GM18505 (cell line): ENCODE measurements around the gene SULT4A1.
"Not testable (repeated sequence)": the region's sequence is repeated elsewhere in the genome, so short reads cannot be mapped to it uniquely, and the experiment has no call there.

Source experiments
- ATAC-seq: cut with Tn5 transposase; IDR thresholded peaks from one replicate; pipeline ENCODE4 v1.9.1; 2021; ENCODE audit not compliant: unreplicated experiment
- POLR2A ChIP-seq: IDR thresholded peaks from 4 replicates; pipeline ENCODE4 v1.6.1; 2011; ENCODE audit warnings: borderline replicate concordance; ENCODE audit not compliant: insufficient read depth, insufficient read length; ENCODE audit errors: extremely low read depth

The SULT4A1 gene

DNA sequence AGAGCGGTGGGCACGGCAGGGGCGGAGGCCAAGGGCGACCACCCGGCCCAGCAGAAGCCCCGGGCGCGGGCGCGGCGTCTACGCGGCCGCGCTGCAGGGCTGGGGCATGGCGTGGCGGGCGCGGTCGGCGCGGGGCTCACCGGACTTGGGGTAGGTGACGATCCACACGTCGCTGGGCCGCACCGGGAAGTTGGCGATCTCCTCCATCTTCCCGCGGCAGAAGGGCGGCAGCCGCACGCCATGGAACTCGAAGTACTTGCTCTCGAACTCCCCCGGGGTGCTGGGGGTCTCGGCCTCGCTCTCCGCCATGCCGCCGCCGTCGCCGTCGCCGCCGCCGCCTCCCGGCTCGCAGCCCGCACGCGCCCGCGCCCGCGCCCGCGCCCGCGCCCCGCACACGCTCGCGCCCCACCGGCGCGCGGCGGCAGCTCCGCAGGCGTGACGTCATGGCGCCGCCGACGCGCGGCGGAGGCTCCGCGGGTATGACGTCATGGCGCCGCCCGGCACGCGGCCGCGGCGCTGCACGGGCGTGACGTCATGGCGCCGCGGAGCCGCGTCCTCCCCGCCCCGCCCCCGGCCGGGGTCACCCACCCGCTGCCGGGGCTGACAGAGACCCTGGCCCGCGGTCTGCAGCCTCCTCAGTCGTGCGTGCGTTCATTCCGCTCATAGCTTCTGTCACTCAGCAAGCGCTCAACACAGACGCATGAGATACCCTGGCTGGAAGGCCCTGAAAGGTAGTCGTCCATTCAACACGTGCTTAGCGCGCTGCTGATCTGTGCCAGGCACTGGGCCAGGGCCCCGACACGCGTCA, at the start of gene SULT4A1:
Gene SULT4A1 (minus strand): TSS at position 440 of the 808 bp plus-strand sequence. CDS start 131 bp downstream, at position 309.
- TF ChIP-seq POLR2A: no peak
- ATAC-seq: no peak

DNA sequence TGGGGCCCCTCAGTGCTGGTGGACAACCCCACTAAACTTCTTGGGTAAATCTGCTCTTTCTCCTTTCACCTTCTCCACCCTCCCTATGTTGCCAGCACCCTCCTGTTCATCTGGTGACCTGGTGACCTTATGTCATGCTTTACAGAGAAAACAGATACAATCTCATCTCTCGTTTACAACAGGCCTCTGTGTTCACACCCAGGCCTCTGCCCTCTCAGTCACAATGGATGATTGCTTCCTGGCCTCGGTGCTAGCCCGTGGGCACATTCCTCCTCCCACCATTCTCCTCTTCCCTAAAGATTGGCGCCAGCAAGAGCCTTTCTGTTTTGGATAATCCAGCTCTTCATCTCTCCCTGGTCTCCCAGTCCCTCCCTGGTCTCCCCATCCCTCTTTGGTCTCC, 49.0 kb upstream of the SULT4A1 start:
- no peak for ATAC-seq
- no peak for TF ChIP-seq POLR2A

- ATAC-seq: no peak
- TF ChIP-seq POLR2A: no peak
These were observed 47.9 kb upstream of the SULT4A1 start for GRCh38 chr22:43910178-43910695.

DNA sequence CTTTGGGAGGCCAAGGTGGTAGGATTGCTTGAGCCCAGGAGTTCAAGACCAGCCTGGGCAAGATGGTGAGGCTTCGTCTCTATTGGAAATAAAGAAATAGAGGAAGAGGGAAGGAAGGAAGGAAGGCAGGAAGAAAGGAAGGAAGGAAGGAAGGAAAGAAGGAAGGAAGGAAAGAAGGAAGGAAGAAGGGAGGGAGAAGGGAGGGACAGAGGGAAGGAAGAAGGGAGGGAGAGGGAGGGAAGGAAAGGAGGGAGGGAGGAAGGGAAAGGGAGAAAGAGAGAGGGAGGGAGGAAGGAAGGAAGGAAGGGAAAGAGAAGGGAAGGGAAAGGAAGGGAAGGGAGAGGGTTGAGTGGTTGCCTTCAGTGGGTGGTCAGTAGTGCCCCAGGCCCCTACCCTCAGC, 47.4 kb upstream of the SULT4A1 start:
- no peak for ATAC-seq
- no peak for TF ChIP-seq POLR2A

GRCh38 chr22:43905681-43906080, 43.4 kb upstream of the SULT4A1 start:
- TF ChIP-seq POLR2A: no peak
- no peak for ATAC-seq

- not testable (repeated sequence) for ATAC-seq
These were observed 42.1 kb upstream of the SULT4A1 start for GRCh38 chr22:43904412-43904811.

- ATAC-seq: not testable (repeated sequence)
These were observed 40.7 kb upstream of the SULT4A1 start for GRCh38 chr22:43903033-43903432.

GRCh38 chr22:43901976-43902643, 39.8 kb upstream of the SULT4A1 start:
- no peak for TF ChIP-seq POLR2A
- no peak for ATAC-seq

DNA sequence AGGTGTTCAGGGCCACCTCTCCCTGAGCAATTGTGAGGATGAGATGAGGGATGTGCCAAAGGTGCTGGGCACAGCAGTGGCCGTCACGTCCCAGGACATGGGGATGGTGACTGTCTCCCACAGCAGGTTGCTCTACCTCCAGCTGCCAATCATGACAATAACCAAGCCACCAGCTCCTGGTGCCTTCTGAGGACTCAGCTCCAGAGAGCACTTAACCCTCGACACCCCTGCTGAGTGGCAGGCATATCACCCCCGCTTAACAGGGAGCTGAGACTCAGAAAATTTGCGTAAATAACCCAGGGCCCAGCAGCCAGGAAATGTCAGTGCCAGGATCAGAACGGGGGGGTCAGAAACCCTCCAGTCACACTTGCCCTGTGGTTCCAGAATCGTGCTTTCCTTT, 37.9 kb upstream of the SULT4A1 start:
- no peak for TF ChIP-seq POLR2A
- no peak for ATAC-seq

GRCh38 chr22:43897751-43898261, 35.5 kb upstream of the SULT4A1 start:
- TF ChIP-seq POLR2A: no peak

GRCh38 chr22:43895986-43896645, 33.8 kb upstream of the SULT4A1 start:
- no peak for ATAC-seq
- no peak for TF ChIP-seq POLR2A

More at GRCh38 chr22:43897751-43898261, 35.5 kb upstream of the SULT4A1 start:
- no peak for ATAC-seq

GRCh38 chr22:43894122-43894521, 31.8 kb upstream of the SULT4A1 start:
- ATAC-seq: no peak
- no peak for TF ChIP-seq POLR2A

DNA sequence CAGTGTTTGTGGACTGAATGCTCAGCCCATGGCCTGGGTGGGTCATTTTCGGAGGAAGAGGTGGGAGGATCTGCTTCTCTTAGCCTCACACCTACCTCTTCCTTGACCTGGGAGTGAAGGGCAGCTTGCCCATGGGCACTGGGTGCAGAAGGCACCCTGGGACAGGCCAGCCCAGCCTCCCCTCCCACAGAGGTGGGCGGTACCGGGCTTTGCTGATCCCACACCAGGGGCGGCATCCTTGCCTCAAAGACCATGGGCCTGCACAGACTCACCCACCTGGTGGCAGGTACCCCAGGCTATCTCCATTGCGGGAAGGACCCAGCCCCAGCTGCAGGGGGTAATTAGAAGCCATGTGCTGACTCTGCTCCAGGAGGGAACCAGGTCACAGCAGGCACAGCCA, 31.0 kb upstream of the SULT4A1 start:
- ATAC-seq: no peak
- TF ChIP-seq POLR2A: no peak
